Left lung (tissue), 10 donors: ENCODE measurements around the gene PPP1R14B. TPM values are rescaled to one million over a fixed set of nuclear protein-coding genes. Genes with fewer than 3 reads are reported as not detected.

ENCODE experiments used
- ATAC-seq: fragments of 200-7000 bp; cut with Tn5 transposase; one replicate; pipeline ENCODE4 v1.9.1; 2020; ENCODE audit warnings: moderate library complexity
- DNase-seq, 4 donors: peaks; one replicate each; pipeline ENCODE4 v3.0.0-alpha.2; 2013 to 2020
- H3K27ac ChIP-seq, 2 donors: fragments of 200-600 bp; sonication (generic) in 1 of 2; one replicate each; pipeline versions ENCODE4 v1.5.0 to v1.8.0; 2020 to 2021
- H3K27me3 ChIP-seq, 2 donors: fragments of 200-600 bp; sonication (generic) in 1 of 2; one replicate each; pipeline versions ENCODE4 v1.5.0 to v1.8.0; 2020 to 2021
- H3K36me3 ChIP-seq, 2 donors: fragments of 200-600 bp; sonication (generic) in 1 of 2; one replicate each; pipeline versions ENCODE4 v1.5.0 to v1.8.0; 2020 to 2021
- H3K4me1 ChIP-seq, 2 donors: fragments of 200-600 bp; one replicate each; pipeline ENCODE4 v1.8.0; 2021
- H3K4me3 ChIP-seq, 2 donors: fragments of 200-600 bp; sonication (generic) in 1 of 2; one replicate each; pipeline versions ENCODE4 v1.5.0 to v1.8.0; 2020 to 2021; ENCODE audit warnings: mild to moderate bottlenecking in 1 of 2
- H3K9me3 ChIP-seq, 2 donors: fragments of 200-600 bp; sonication (generic) in 1 of 2; one replicate each; pipeline versions ENCODE4 v1.5.0 to v1.8.0; 2020 to 2021
- intact Hi-C, 2 donors: fragments of 100-400 bp; cut with DNase I; formaldehyde crosslinking; loops; one replicate each; pipeline versions ENCODE4 v1.11.2 to v1.14.2; 2022
- polyA plus RNA-seq, 6 donors: library from polyadenylated mRNA; unstranded; fragments of 120-200 nt; gene quantifications; one replicate each; pipeline ENCODE4 v1.2.1, GENCODE V29; 2013; ENCODE audit not compliant: insufficient read length in 6 of 6
- total RNA-seq, 2 donors: library from RNA; stranded (reverse); fragmentation: NEBNext Ultra II Directional; extraction: Animal tissue kit (Norgen Biotek cat#: 25700); gene quantifications; one replicate each; pipeline ENCODE4 v1.2.1, GENCODE V29; 2021
- TF ChIP-seq, protein P1 (sequence below), 2 donors: fragments of 200-600 bp; sonication (generic) in 1 of 2; IDR thresholded peaks; one replicate each; pipeline versions ENCODE4 v1.5.0 to v1.8.0; 2021; ENCODE audit warnings: antibody characterized with exemption in 2 of 2
- donor health status: DM: no; HTN: yes; CAD: no.
- donor health status: DM: no; HTN: no; CAD: no.

PPP1R14B gene
- total and polyA plus RNA-seq, 8 donors = 56.7 to 200 (median 83.4) TPM

DNA sequence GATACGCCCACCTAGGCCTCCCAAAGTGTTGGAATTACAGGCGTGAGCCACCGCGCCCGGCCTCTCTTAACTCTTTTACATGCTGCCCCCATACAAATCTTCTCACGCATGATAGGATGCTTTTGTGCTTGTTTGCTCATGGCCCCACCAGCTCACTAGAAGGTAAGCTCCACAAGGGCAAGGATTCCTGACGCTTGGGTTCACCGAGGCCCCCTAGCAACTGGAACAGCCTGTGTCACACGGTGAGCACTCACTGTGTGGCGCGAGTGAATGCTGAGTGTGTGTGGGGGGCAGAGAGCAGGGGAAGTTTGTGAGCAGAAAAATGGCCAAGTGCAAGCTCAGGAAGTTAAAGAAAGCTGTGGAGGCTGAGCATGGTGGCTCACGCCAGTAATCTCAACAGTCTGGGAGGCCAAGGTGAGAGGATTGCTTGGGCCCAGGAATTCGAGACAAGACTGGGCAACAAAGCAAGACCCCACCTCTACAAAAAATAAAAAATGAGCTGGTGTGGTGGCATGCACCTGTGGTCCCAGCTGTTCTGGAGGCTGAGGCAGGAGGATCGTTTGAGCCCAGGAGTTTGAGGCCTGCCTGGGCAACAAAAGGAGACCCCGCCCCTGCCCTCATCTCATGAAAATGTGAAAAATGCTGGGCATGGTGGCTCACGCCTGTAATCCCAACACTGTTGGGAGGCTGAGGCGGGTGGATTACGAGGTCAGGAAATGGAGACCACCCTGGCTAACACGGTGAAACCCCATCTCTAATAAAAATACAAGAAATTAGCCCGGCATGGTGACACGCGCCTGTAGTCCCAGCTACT, 35.4 kb upstream of the PPP1R14B start:
- peaks cover 18 to 29% of the 10 kb centered on the region in 2 donors for H3K4me1 ChIP-seq
- H3K27ac ChIP-seq = no peak overlapping the region
- ATAC-seq (no peak), DNase-seq (no peak)
- no peaks in the 10 kb centered on the region for H3K27me3 ChIP-seq
- H3K9me3 ChIP-seq = no peaks in the 10 kb centered on the region
- intact Hi-C loops = no loop called here
- TF ChIP-seq, protein P1, sequence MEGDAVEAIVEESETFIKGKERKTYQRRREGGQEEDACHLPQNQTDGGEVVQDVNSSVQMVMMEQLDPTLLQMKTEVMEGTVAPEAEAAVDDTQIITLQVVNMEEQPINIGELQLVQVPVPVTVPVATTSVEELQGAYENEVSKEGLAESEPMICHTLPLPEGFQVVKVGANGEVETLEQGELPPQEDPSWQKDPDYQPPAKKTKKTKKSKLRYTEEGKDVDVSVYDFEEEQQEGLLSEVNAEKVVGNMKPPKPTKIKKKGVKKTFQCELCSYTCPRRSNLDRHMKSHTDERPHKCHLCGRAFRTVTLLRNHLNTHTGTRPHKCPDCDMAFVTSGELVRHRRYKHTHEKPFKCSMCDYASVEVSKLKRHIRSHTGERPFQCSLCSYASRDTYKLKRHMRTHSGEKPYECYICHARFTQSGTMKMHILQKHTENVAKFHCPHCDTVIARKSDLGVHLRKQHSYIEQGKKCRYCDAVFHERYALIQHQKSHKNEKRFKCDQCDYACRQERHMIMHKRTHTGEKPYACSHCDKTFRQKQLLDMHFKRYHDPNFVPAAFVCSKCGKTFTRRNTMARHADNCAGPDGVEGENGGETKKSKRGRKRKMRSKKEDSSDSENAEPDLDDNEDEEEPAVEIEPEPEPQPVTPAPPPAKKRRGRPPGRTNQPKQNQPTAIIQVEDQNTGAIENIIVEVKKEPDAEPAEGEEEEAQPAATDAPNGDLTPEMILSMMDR (IDR thresholded peaks at IDR 0.05) = no peak
- peaks cover 0 to 34% of the 10 kb centered on the region in 2 donors for H3K36me3 ChIP-seq
- H3K4me3 ChIP-seq = no peak overlapping the region

GRCh38 chr11:64278576-64279190, 31.9 kb upstream of the PPP1R14B start:
- ATAC-seq (no peak), DNase-seq (no peak)
- H3K4me3 ChIP-seq = no peak overlapping the region
- H3K27me3 ChIP-seq = no peaks in the 10 kb centered on the region
- intact Hi-C loops = no loop called here
- TF ChIP-seq, protein P1 (IDR thresholded peaks at IDR 0.05) = no peak
- H3K9me3 ChIP-seq = no peaks in the 10 kb centered on the region
- no peak overlapping the region for H3K27ac ChIP-seq
- H3K4me1 ChIP-seq = peaks cover 7 to 10% of the 10 kb centered on the region in 2 donors
- peaks cover 0 to 56% of the 10 kb centered on the region in 2 donors for H3K36me3 ChIP-seq

DNA sequence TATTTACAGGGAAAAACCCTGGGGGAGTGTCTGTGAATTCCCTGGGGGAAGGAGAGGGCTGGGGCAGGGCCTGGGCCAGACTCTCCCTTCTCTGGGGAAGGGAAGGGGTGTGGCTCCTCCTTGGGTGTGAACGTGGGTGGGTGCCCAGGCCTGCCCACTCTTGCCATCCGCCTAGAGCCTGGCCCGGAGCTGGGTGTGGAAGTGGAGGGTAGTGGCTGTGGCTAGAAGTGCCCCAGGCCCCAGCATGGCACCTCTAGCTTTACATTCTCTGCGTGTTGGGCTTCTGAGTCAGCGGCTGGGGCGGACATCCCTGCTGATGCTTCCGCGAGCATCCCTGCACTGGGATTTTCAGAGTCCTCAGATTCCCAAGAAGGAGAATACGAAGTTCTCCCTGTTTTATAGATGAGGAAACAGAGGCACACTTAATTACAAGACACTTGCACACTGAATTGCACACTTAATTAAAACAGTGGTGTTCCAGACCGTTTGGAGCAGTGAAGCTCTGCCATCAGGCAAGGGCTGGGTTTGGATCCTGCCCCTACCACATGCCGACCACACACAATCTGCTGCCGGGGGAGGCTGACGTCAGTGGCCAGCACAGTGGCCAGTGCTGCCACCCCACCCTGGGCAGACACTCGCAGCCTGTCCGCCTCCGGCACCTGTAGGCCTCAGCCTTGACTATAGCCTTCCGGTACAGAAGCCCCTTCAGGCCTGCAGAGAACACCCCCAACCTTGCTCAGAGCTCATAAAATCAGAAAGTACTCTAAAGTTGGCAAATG, 30.1 kb upstream of the PPP1R14B start:
- intact Hi-C loops = no loop called here
- no peak overlapping the region for H3K27ac ChIP-seq
- H3K4me1 ChIP-seq = peaks cover 3 to 14% of the 10 kb centered on the region in 2 donors
- no peaks in the 10 kb centered on the region for H3K9me3 ChIP-seq
- no peaks in the 10 kb centered on the region for H3K27me3 ChIP-seq
- no peak for DNase-seq
- TF ChIP-seq, protein P1 (IDR thresholded peaks at IDR 0.05) = no peak
- H3K36me3 ChIP-seq = peaks cover 0 to 48% of the 10 kb centered on the region in 2 donors
- H3K4me3 ChIP-seq = no peak overlapping the region
- ATAC-seq = peak; percentile 50

DNA sequence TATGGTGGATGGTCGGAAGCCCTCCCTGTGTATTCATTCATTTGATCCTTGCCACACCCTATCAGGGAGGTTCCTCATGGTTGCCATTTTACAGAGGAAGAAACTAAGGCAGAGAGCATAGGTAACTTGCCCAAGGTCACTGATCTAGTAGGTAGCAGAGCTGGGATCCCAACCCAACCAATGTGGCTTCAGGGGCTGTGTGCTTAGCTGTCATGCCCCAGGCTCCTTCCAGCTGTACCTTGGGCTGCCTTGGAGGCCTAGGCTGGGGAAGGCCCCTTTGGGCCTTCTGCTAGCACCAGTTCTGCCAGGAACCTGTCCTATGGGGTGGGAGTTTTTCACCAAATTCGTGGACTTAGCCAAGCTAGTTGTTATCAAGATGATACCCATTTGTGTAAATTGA, 29.1 kb upstream of the PPP1R14B start:
- Histone ChIP-seq H3K4me1 (peaks cover 5 to 19% of the 10 kb centered on the region in 2 donors), H3K9me3 (no peaks in the 10 kb centered on the region), H3K36me3 (peaks cover 0 to 42% of the 10 kb centered on the region in 2 donors), H3K27ac (no peak overlapping the region), H3K27me3 (no peaks in the 10 kb centered on the region), H3K4me3 (no peak overlapping the region)
- intact Hi-C loops = no loop called here
- TF ChIP-seq, protein P1 (IDR thresholded peaks at IDR 0.05) = no peak
- ATAC-seq = no peak
- DNase-seq = no peak
